ENCODE results near the gene ZBTB7C. TPM values are rescaled to one million over a fixed set of nuclear protein-coding genes. Genes with fewer than 3 reads are reported as not detected.

ZBTB7C gene
- total and polyA plus RNA-seq, 2 donors (not counting 1 experiment from before 2014, with no cell fraction given) = not detected

- Histone ChIP-seq H2AFZ (ENCODE audit: insufficient read depth, low read depth, low read length, poor library complexity, severe bottlenecking) (no peak overlapping the region), H3K36me3 (replicated peaks in 1 of 2; ENCODE audit: control extremely low read depth in 1 of 2, control insufficient read depth in 1 of 2, extremely low read depth in 1 of 2, insufficient read depth in 2 of 2, low read length in 1 of 2) (no peaks in the 10 kb centered on the region), H3K4me2 (replicated peaks; ENCODE audit: low read depth, low read length, poor library complexity, severe bottlenecking) (no peak overlapping the region), H3K27me3 (replicated peaks in 1 of 4; ENCODE audit: control extremely low read depth in 1 of 4, control insufficient read depth in 3 of 4, insufficient read depth in 4 of 4, low read length in 3 of 4) (no peaks in the 10 kb centered on the region), H3K79me2 (ENCODE audit: control insufficient read depth, insufficient read depth, low read length) (no peaks in the 10 kb centered on the region), H3K27ac (ENCODE audit: low read length in 2 of 2) (no peak overlapping the region), H3K9ac (ENCODE audit: low read length) (no peak overlapping the region), H3K4me1 (ENCODE audit: control insufficient read depth in 2 of 2, insufficient read depth in 2 of 2, low read length in 2 of 2) (no peaks in the 10 kb centered on the region), H4K20me1 (ENCODE audit: control insufficient read depth, insufficient read depth, low read length, poor library complexity, severe bottlenecking) (no peaks in the 10 kb centered on the region), H3K4me3 (ENCODE audit: control extremely low read depth in 1 of 5, extremely low read depth in 1 of 5, insufficient read depth in 1 of 5, low read depth in 2 of 5, low read length in 4 of 5) (no peak overlapping the region), H3K9me3 (ENCODE audit: control extremely low read depth in 1 of 3, control insufficient read depth in 2 of 3, insufficient read depth in 1 of 3, low read length in 2 of 3) (peaks cover 0 to 11% (median 0%) of the 10 kb centered on the region in 3 donors)
- 75% methylated on average over 2 of the region's 3 CpGs for WGBS (ENCODE audit: insufficient coverage)
- no peak for TF ChIP-seq EZH2 (IDR thresholded peaks at IDR 0.05; ENCODE audit: borderline replicate concordance, insufficient read depth, low read depth, low read length, poor library complexity, severe bottlenecking)
- TF ChIP-seq CTCF (IDR thresholded peaks at IDR 0.05) = no peak
- DNase-seq = no peak
- Mint-ChIP-seq H3K27me3 (peaks cover 38% of the 10 kb centered on the region), H3K4me3 (no peak overlapping the region), H3K27ac (no peak overlapping the region), H3K9me3 (ENCODE audit: insufficient read depth) (peaks cover 3% of the 10 kb centered on the region), H3K4me1 (no peaks in the 10 kb centered on the region)
- ChIA-PET POLR2A (no interaction called here), CTCF (no interaction called here)
- intact Hi-C loops (cut with micrococcal nuclease) = no loop called here
- no peak for ATAC-seq (ENCODE audit: low read depth)
Observed at GRCh38 chr18:48182779-48183178, 226.4 kb downstream of the ZBTB7C start.

- WGBS (ENCODE audit: insufficient coverage) = 63% methylated on average over 2 of the region's 4 CpGs
- H3K9me3 ChIP-seq (ENCODE audit: control extremely low read depth in 1 of 3, control insufficient read depth in 2 of 3, insufficient read depth in 1 of 3, low read length in 2 of 3) = peaks cover 0 to 16% (median 0%) of the 10 kb centered on the region in 3 donors
- no peaks in the 10 kb centered on the region for H3K36me3 ChIP-seq (replicated peaks in 1 of 2; ENCODE audit: control extremely low read depth in 1 of 2, control insufficient read depth in 1 of 2, extremely low read depth in 1 of 2, insufficient read depth in 2 of 2, low read length in 1 of 2)
- H3K79me2 ChIP-seq (ENCODE audit: control insufficient read depth, insufficient read depth, low read length) = no peaks in the 10 kb centered on the region
- H3K27me3 Mint-ChIP-seq = peaks cover 34% of the 10 kb centered on the region
- POLR2A ChIA-PET = no interaction called here
- H3K9me3 Mint-ChIP-seq (ENCODE audit: insufficient read depth) = peaks cover 3% of the 10 kb centered on the region
- TF ChIP-seq CTCF (IDR thresholded peaks at IDR 0.05) (no peak), EZH2 (IDR thresholded peaks at IDR 0.05; ENCODE audit: borderline replicate concordance, insufficient read depth, low read depth, low read length, poor library complexity, severe bottlenecking) (no peak)
- H3K27ac ChIP-seq (ENCODE audit: low read length in 2 of 2) = no peak overlapping the region
- intact Hi-C loops (cut with micrococcal nuclease) = no loop called here
- no peaks in the 10 kb centered on the region for H3K4me1 ChIP-seq (ENCODE audit: control insufficient read depth in 2 of 2, insufficient read depth in 2 of 2, low read length in 2 of 2)
- no peak overlapping the region for H2AFZ ChIP-seq (ENCODE audit: insufficient read depth, low read depth, low read length, poor library complexity, severe bottlenecking)
- H3K4me2 ChIP-seq (replicated peaks; ENCODE audit: low read depth, low read length, poor library complexity, severe bottlenecking) = no peak overlapping the region
- no peak overlapping the region for H3K27ac Mint-ChIP-seq
- no peak overlapping the region for H3K4me3 ChIP-seq (ENCODE audit: control extremely low read depth in 1 of 5, extremely low read depth in 1 of 5, insufficient read depth in 1 of 5, low read depth in 2 of 5, low read length in 4 of 5)
- ATAC-seq (ENCODE audit: low read depth) (no peak), DNase-seq (no peak)
- H3K9ac ChIP-seq (ENCODE audit: low read length) = no peak overlapping the region
- H3K4me1 Mint-ChIP-seq = no peaks in the 10 kb centered on the region
- H4K20me1 ChIP-seq (ENCODE audit: control insufficient read depth, insufficient read depth, low read length, poor library complexity, severe bottlenecking) = no peaks in the 10 kb centered on the region
- H3K27me3 ChIP-seq (replicated peaks in 1 of 4; ENCODE audit: control extremely low read depth in 1 of 4, control insufficient read depth in 3 of 4, insufficient read depth in 4 of 4, low read length in 3 of 4) = no peaks in the 10 kb centered on the region
- no peak overlapping the region for H3K4me3 Mint-ChIP-seq
- CTCF ChIA-PET = no interaction called here
Observed at GRCh38 chr18:48181857-48182256, 227.3 kb downstream of the ZBTB7C start.

Measured in B cell (primary cell).